HG02981 (cell line): ENCODE data around the gene SAE1.
"Not testable (repeated sequence)": the region's sequence is repeated elsewhere in the genome, so short reads cannot be mapped to it uniquely, and the experiment has no call there.

Experiments
- ATAC-seq: cut with Tn5 transposase; IDR thresholded peaks from one replicate; pipeline ENCODE4 v1.9.1; 2021; ENCODE audit warnings: mild to moderate bottlenecking, moderate library complexity; ENCODE audit not compliant: unreplicated experiment

The SAE1 gene

GRCh38 chr19:47125669-47125938, 5.0 kb upstream of the SAE1 start:
- no peak for ATAC-seq

GRCh38 chr19:47129579-47129978, 1.1 kb upstream of the SAE1 start:
- ATAC-seq, result no peak

GRCh38 chr19:47130120-47130588, 481 bp upstream of the SAE1 start:
- ATAC-seq, result no peak

- no peak for ATAC-seq
Measured at GRCh38 chr19:47132194-47132852, 1.7 kb downstream of the SAE1 start.

- ATAC-seq, result no peak
Measured at GRCh38 chr19:47133021-47133471, 2.4 kb downstream of the SAE1 start.

- ATAC-seq, result no peak
Measured at GRCh38 chr19:47134545-47134944, 3.9 kb downstream of the SAE1 start.

GRCh38 chr19:47135156-47135555, 4.5 kb downstream of the SAE1 start:
- ATAC-seq, result no peak

GRCh38 chr19:47141252-47141651, 10.6 kb downstream of the SAE1 start:
- ATAC-seq, result not testable (repeated sequence)

- no peak for ATAC-seq
Measured at GRCh38 chr19:47141695-47142094, 11.1 kb downstream of the SAE1 start.

GRCh38 chr19:47142779-47143178, 12.1 kb downstream of the SAE1 start:
- ATAC-seq, result no peak

- no peak for ATAC-seq
Measured at GRCh38 chr19:47143322-47144073, 12.9 kb downstream of the SAE1 start.

GRCh38 chr19:47144630-47145029, 14.0 kb downstream of the SAE1 start:
- ATAC-seq, result no peak

GRCh38 chr19:47145639-47146486, 15.2 kb downstream of the SAE1 start:
- ATAC-seq, result no peak

GRCh38 chr19:47146920-47147319, 16.3 kb downstream of the SAE1 start:
- ATAC-seq, result no peak

- no peak for ATAC-seq
Measured at GRCh38 chr19:47151627-47152026, 21.0 kb downstream of the SAE1 start.

- ATAC-seq, result no peak
Measured at GRCh38 chr19:47152205-47152604, 21.6 kb downstream of the SAE1 start.

GRCh38 chr19:47152632-47153031, 22.0 kb downstream of the SAE1 start:
- ATAC-seq, result no peak

GRCh38 chr19:47153266-47153665, 22.6 kb downstream of the SAE1 start:
- ATAC-seq, result no peak

GRCh38 chr19:47155148-47155547, 24.5 kb downstream of the SAE1 start:
- ATAC-seq, result no peak

- ATAC-seq, result no peak
Measured at GRCh38 chr19:47156861-47157430, 26.3 kb downstream of the SAE1 start.
